ENCODE data around the gene MAML3.
A peak's percentile ranks its signal among the peaks of the same experiment; 100 is the strongest.

MAML3 gene

GRCh38 chr4:139889901-139890300 lies 264.1 kb downstream of the MAML3 start:
- no peak for DNase-seq

GRCh38 chr4:139889264-139889663 lies 264.7 kb downstream of the MAML3 start:
- DNase-seq: no peak

GRCh38 chr4:139887962-139888735 lies 265.8 kb downstream of the MAML3 start:
- no peak for DNase-seq

- no peak for DNase-seq
Observed at GRCh38 chr4:139887376-139887802, 266.6 kb downstream of the MAML3 start.

GRCh38 chr4:139886798-139887197 lies 267.2 kb downstream of the MAML3 start:
- no peak for DNase-seq

GRCh38 chr4:139884438-139884837 lies 269.5 kb downstream of the MAML3 start:
- DNase-seq: no peak

GRCh38 chr4:139880841-139881240 lies 273.1 kb downstream of the MAML3 start:
- DNase-seq: no peak

- no peak for DNase-seq
Observed at GRCh38 chr4:139878050-139878449, 275.9 kb downstream of the MAML3 start.

- DNase-seq: no peak
Observed at GRCh38 chr4:139876337-139876941, 277.5 kb downstream of the MAML3 start.

GRCh38 chr4:139875411-139875825 lies 278.6 kb downstream of the MAML3 start:
- DNase-seq: no peak

GRCh38 chr4:139873111-139873860 lies 280.7 kb downstream of the MAML3 start:
- DNase-seq: no peak

- DNase-seq: peak; percentile 93
Observed at GRCh38 chr4:139872274-139872673, 281.7 kb downstream of the MAML3 start.

GRCh38 chr4:139869810-139870209 lies 284.2 kb downstream of the MAML3 start:
- DNase-seq: no peak

GRCh38 chr4:139866276-139866962 lies 287.6 kb downstream of the MAML3 start:
- DNase-seq: no peak

GRCh38 chr4:139865537-139865936 lies 288.4 kb downstream of the MAML3 start:
- DNase-seq: no peak

GRCh38 chr4:139863531-139863930 lies 290.5 kb downstream of the MAML3 start:
- DNase-seq: no peak

GRCh38 chr4:139861471-139861870 lies 292.5 kb downstream of the MAML3 start:
- no peak for DNase-seq

GRCh38 chr4:139860435-139861024 lies 293.5 kb downstream of the MAML3 start:
- DNase-seq: no peak

GRCh38 chr4:139859876-139860275 lies 294.1 kb downstream of the MAML3 start:
- no peak for DNase-seq

GRCh38 chr4:139858436-139859205 lies 295.4 kb downstream of the MAML3 start:
- no peak for DNase-seq

- DNase-seq: no peak
Observed at GRCh38 chr4:139857977-139858376, 296.0 kb downstream of the MAML3 start.

- no peak for DNase-seq
Observed at GRCh38 chr4:139857021-139857420, 297.0 kb downstream of the MAML3 start.
